HG02852 (cell line): ENCODE measurements around the gene GFPT1.
"Not testable (repeated sequence)": the region's sequence is repeated elsewhere in the genome, so short reads cannot be mapped to it uniquely, and the experiment has no call there.

ENCODE experiments used
- ATAC-seq: cut with Tn5 transposase; IDR thresholded peaks from one replicate; pipeline ENCODE4 v1.9.1; 2021; ENCODE audit warnings: mild to moderate bottlenecking, moderate library complexity; ENCODE audit not compliant: unreplicated experiment

Gene GFPT1

DNA sequence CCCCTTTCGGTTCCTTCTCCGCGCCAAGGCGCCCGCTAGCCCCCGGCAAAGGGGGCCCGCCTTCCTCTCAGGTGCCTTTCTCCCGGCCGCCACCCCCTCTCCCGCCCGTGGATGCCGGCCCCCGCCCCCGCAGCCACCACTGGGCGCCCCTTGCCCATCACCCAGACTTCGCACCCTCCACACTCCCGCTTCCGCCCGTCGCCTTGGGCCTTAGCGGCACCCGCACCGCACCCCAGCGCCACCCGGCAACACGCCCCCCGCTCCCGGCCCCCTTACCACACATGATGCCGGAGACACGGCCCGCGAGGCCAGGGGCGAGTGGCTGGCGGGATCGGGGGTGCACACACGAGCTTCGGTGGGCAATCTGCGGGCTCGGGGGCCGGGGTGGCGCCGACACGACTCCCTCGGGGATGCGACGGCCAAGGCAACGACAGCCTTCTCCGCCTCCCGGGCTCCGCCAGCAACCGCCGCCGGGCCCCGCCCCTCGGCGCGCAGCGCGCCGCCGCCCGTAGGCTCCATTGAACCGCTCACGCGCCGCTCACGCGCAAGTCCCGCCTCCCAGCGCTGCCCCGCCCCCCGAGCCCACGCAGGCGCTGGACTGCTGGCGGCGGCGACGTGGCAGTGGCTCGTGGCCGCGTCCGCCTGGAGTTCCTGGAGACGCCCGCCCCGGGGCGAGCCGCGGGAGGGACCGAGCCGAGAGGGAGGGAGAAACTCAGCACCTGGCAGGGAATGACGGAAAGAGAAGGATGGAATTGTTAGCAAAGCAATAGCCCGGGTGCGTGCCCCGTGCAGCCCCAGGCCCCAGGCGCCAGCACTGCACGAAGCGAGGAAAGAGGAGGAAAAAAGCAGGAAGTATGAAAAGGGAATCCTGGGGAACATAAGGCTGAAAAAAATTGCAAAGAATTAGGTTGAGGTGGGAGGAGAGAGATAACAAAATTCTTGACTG lies at the start of gene GFPT1:
Gene GFPT1 (minus strand): TSS at position 439 of the 946 bp plus-strand sequence. CDS start 156 bp downstream, at position 283.
- peak; percentile 84 for ATAC-seq

DNA sequence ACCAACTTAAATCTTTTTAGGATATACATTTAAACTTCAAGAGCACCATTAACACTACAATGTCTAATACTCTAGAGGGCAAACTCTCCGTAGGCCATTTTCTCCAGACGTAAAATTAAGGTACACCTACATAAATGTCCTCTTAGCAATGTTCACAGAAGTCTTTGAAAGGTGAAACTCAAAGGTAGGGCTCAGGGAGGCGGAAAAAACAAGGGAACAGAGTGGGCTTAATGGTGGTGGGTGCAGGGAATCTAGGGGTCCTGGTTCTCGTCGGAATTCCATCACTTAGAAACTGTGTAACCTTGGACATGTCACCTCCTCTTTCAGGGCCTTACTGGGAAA lies 49.5 kb upstream of the GFPT1 start:
- peak; percentile 5 for ATAC-seq

DNA sequence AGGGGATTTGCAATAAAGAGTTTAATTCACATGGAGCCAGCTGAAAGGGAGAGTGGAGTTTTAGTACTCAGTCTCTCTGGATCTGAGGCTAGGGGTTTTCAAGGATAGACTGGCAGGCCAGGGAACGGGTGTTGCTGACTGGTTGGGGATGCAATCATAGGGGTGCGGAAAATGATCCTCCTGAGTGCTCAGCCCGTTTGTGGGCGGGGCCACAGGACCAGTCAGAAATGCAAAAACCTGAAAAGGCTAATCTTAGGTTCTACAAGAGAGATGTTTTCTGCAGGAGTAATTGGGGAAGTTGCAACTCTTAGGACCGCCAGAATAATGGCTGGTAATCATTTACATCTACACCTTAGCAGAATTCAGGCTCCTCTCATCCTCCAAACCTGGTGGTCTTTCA lies 47.7 kb upstream of the GFPT1 start:
- ATAC-seq = no peak

DNA sequence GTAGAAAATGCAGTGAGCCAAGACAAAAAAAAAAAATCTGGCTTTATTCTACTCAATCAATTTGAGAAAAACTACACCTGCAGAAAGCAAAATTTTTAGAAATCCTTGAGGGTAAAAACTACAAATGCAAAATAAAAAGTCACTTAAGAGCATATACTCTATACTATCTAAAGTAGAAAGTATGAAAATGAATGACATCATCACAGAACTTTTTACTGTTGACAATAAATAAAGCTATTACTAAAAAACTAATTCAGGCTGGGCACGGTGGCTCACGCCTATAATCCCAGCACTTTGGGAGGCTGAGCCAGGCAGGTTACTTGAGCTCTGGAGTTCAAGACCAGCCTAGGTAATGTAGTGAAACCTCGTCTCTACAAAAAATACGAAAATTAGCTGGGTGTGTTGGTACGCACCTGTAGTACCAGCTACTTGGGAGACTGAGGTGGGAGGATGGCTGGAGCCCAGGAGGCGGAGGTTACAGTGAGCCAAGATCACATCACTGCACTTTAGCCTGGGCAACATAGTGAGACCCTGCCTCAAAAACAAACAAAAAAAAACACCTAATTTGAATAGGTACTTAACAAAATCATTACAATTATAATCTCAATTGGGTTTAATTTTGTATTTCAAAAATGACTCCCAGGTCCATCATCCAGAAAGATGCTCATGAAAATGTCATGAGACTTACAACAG lies 42.6 kb upstream of the GFPT1 start:
- no peak for ATAC-seq

DNA sequence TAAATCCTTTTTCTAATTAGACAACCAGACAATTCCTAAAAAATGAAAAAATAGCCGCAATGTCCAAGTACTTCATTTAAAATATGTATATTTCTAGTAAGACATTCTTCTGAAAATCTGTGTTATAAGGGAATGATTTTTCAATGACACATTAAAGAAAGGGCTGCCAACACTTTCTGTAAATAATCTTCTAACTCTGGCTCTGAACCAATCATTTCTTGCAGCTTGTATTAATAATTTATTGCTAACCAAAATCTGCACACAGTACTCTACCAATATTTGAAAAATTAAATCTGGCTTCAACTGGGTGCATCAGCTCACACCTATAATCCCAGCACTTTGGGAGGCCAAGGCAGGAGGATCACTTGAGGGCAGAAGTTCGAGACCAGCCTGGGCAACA lies 42.0 kb upstream of the GFPT1 start:
- ATAC-seq = no peak

GRCh38 chr2:69424419-69424818 lies 37.4 kb upstream of the GFPT1 start:
- no peak for ATAC-seq

DNA sequence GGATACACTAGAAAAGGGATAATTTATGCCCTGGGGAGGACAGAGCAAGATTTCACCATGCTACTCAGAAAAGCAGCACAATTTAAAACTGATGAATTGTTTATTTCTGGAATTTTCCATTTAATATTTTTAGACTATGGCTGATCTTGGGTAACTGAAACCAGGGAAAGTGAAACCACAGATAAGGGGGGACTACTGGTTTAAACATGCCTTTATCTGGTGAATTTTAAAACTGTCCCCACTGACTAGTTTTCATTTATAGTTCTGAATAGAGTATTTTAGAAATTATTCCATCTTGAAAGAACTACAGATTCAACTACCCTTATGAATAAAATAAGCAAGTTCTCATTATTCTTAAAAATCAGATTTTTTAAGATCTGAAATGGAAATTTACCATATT lies 35.2 kb upstream of the GFPT1 start:
- no peak for ATAC-seq

DNA sequence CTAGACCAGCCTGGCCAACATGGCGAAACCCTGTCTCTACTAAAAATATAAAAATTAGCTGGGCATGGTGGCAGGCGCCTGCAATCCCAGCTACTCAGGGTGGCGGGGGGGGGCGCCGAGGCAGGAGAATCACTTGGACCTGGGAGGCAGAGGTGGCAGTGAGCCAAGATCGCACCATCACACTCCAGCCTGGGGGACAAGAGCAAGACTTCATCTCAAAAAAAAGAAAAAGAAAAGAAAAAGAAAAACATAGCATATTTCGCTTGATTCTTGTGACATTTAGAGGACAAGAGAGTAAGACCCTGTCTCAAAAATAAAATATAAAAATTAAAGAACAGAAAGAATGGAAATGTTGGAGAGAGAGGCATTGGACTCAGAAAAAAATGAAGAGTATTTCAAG lies 32.1 kb upstream of the GFPT1 start:
- ATAC-seq = not testable (repeated sequence)

DNA sequence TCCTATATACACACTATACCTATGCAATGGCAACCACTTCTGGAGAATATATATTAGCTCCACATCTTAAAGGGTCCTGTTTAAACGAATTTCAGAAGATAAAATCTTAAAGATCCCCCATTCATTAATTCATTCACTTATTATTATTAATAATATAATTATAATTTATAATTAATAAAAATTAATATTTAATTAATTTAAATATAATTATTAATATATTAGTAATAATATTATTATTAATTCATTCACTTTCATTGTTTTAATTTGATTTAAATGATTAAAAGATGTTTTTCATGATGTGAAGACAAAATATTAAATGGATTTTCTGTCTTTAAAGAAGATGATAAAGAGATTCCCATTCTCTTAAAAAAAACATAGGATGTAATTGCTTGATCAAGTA lies 29.1 kb upstream of the GFPT1 start:
- no peak for ATAC-seq

DNA sequence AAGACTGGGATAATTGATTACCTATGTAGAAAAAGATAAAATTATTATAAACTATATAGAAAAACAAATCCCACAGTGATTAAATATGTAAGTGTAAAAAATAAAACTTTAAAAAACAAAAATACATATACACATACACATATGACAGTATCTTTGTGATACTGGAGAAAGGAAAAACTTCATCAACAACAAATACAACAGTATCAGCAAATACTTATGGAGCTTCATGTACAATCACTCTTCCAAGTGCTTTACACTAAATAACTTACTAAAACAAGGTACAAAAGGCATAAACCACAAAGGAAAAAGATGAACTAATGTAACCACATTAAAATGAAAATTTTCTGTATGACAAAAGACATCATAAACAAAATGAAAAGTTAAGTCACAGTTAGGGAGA lies 24.1 kb upstream of the GFPT1 start:
- no peak for ATAC-seq

- ATAC-seq = no peak
These were observed 18.3 kb upstream of the GFPT1 start for GRCh38 chr2:69405306-69405705.

DNA sequence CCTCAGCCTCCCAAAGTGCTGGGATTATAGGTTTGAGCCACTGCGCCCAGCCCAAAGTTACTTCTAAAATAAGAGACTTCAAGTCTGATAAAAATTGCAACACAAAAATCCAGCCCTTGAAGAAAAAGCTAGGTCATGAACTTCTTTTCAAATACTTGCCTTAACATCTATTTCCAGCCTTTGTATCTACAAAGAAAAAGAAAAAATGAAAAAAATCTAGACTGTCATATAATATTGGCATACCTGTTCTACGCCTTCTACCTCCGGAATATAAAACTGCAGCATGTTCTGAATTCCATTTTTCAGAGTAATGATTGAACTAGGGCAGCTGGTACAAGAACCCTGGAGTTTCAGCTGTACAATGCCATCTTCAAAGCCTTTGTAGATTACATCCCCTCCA lies 13.1 kb upstream of the GFPT1 start:
- no peak for ATAC-seq

GRCh38 chr2:69397234-69397633 lies 10.2 kb upstream of the GFPT1 start:
- no peak for ATAC-seq

- ATAC-seq = no peak
These were observed 8.8 kb upstream of the GFPT1 start for GRCh38 chr2:69395866-69396265.

- no peak for ATAC-seq
These were observed 6.9 kb upstream of the GFPT1 start for GRCh38 chr2:69393963-69394362.

DNA sequence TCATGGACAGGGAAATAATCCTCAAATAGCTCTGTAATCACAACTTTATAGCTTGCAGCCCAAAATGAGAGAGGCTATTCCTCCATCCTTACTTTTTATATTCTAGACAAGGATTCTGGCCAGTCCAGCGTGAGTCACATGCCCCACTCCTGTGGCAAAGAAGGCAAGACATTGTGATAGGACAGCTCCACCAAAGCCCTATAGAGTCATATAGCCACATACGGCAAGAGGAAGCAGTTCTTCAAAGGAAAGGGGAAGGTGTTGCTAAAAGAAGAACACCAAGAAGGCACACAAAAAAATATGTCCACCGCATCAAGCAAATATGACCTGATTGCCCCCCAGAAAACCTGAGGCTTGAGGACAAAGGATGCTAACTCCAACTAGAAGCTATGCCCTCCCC lies 3.4 kb upstream of the GFPT1 start:
- ATAC-seq = no peak

DNA sequence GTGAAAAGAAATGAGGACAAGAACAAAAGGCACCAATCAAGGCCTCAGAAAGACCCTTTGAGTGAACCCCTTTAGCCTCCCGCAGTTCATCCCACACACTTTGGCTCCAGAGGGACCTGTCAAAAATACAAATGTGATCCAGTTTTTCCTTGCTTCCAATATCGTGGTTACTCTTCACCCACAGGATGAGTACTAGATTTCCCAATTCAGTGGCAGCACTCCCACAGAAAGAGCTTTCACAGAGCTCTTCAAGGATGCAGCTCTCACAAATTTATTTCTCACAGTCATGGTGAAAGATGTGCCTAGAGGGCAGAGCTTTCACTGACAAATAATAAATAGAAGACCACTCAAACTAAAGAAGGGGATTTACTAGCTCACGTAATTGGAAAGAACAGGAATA lies 3.0 kb upstream of the GFPT1 start:
- ATAC-seq = no peak

- ATAC-seq = no peak
These were observed 2.2 kb upstream of the GFPT1 start for GRCh38 chr2:69389271-69389670.

GRCh38 chr2:69387770-69388481 lies 899 bp upstream of the GFPT1 start:
- no peak for ATAC-seq

GRCh38 chr2:69386360-69386759 lies 667 bp downstream of the GFPT1 start:
- peak; percentile 6 for ATAC-seq

- ATAC-seq = no peak
These were observed 1.4 kb downstream of the GFPT1 start for GRCh38 chr2:69385443-69386151.
